Measurements from ENCODE around the gene FSTL3. TPM values are rescaled to one million over a fixed set of nuclear protein-coding genes. Genes with fewer than 3 reads are reported as not detected.
"Not testable (repeated sequence)": the region's sequence is repeated elsewhere in the genome, so short reads cannot be mapped to it uniquely, and the experiment has no call there.

Gene FSTL3
- total RNA-seq, 1 donor from 2014 or later, result 13.8 TPM

- TF ChIP-seq CTCF (IDR thresholded peaks at IDR 0.05; ENCODE audit: unreplicated experiment), result no peak
- Mint-ChIP-seq H3K9me3 (ENCODE audit: low read depth) (no peaks in the 10 kb centered on the region), H3K4me3 (ENCODE audit: low read depth) (no peak overlapping the region), H3K36me3 (ENCODE audit: insufficient read depth) (peaks cover 7% of the 10 kb centered on the region), H3K4me1 (ENCODE audit: low read depth) (no peaks in the 10 kb centered on the region), H3K27me3 (no peaks in the 10 kb centered on the region), H3K27ac (no peak overlapping the region)
- DNase-seq (ENCODE audit: low spot score, unreplicated experiment), result no peak
Observed at GRCh38 chr19:726993-727956, 51.1 kb downstream of the FSTL3 start.

- no peak for TF ChIP-seq CTCF (IDR thresholded peaks at IDR 0.05; ENCODE audit: unreplicated experiment)
- H3K36me3 Mint-ChIP-seq (ENCODE audit: insufficient read depth), result peaks cover 7% of the 10 kb centered on the region
- H3K27ac Mint-ChIP-seq, result no peak overlapping the region
- no peaks in the 10 kb centered on the region for H3K4me1 Mint-ChIP-seq (ENCODE audit: low read depth)
- no peaks in the 10 kb centered on the region for H3K27me3 Mint-ChIP-seq
- H3K4me3 Mint-ChIP-seq (ENCODE audit: low read depth), result no peak overlapping the region
- no peak for DNase-seq (ENCODE audit: low spot score, unreplicated experiment)
- H3K9me3 Mint-ChIP-seq (ENCODE audit: low read depth), result no peaks in the 10 kb centered on the region
Observed at GRCh38 chr19:728011-728410, 51.8 kb downstream of the FSTL3 start.

- H3K36me3 Mint-ChIP-seq (ENCODE audit: insufficient read depth), result peaks cover 14% of the 10 kb centered on the region
- DNase-seq (ENCODE audit: low spot score, unreplicated experiment); H3K4me1 Mint-ChIP-seq (ENCODE audit: low read depth); H3K27ac Mint-ChIP-seq; H3K27me3 Mint-ChIP-seq; H3K9me3 Mint-ChIP-seq (ENCODE audit: low read depth); H3K4me3 Mint-ChIP-seq (ENCODE audit: low read depth): not testable (repeated sequence)
Observed at GRCh38 chr19:729564-729963, 53.4 kb downstream of the FSTL3 start.

DNA sequence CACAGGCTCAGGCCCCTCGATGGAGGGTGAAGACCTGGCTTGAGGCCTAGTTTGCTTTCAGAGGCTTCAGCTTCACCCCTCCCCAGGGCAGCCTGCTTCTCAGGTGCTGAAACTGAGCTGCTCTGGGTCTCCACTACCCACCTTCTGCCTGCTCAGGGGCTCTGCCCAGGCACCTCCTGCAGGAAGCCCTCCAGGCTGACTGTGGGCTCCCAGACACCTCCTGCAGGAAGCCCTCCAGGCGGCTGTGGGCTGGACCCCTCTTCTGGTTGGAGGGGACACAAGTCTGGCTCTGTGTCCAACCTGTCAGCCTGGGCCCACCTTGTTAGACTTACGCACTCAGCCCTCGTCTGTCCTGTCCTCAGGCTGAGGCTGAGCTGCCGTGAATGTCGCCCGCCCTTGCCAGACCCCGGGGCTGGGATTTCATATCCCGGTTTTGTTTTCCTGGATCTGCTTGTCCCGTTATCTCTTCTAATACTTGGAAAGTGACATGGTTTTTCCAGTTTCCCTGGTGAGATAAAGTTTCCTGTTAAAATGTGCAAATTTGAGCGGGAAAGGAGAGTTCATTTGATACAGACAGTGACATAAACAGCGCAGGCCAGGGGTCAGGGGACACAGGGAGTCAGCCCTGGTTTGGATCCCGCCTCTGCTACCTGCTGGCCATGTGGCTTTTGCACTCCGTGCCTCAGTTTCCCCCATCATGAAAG is 53.9 kb downstream of the FSTL3 start:
- no peaks in the 10 kb centered on the region for H3K4me1 Mint-ChIP-seq (ENCODE audit: low read depth)
- no peaks in the 10 kb centered on the region for H3K9me3 Mint-ChIP-seq (ENCODE audit: low read depth)
- H3K36me3 Mint-ChIP-seq (ENCODE audit: insufficient read depth), result peaks cover 14% of the 10 kb centered on the region
- H3K4me3 Mint-ChIP-seq (ENCODE audit: low read depth), result no peak overlapping the region
- DNase-seq (ENCODE audit: low spot score, unreplicated experiment), result no peak
- H3K27ac Mint-ChIP-seq, result no peak overlapping the region
- no peaks in the 10 kb centered on the region for H3K27me3 Mint-ChIP-seq
- TF ChIP-seq CTCF (IDR thresholded peaks at IDR 0.05; ENCODE audit: unreplicated experiment), result no peak

DNA sequence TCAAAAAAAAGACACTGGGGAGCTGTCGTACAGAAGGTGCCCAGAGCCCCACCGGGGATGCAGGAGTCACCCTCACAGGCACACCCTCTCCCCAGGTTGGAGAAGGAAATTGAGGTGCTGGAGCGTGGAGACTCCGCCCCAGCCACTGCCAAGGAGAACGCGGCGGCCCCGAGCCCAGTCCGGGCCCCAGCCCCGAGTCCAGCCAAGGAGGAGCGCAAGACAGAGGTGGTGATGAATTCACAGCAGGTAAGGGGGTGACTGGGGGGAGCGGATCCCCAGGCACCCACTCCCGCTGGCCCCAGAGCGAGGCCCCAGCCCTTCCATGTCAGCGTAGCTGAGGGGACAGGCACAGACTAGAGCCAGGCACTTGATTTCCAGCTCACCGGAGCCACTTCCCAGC is 54.8 kb downstream of the FSTL3 start:
- Mint-ChIP-seq H3K9me3 (ENCODE audit: low read depth) (no peaks in the 10 kb centered on the region), H3K4me3 (ENCODE audit: low read depth) (no peak overlapping the region), H3K27ac (no peak overlapping the region), H3K27me3 (no peaks in the 10 kb centered on the region), H3K4me1 (ENCODE audit: low read depth) (no peaks in the 10 kb centered on the region), H3K36me3 (ENCODE audit: insufficient read depth) (peaks cover 14% of the 10 kb centered on the region)
- DNase-seq (ENCODE audit: low spot score, unreplicated experiment), result no peak
- no peak for TF ChIP-seq CTCF (IDR thresholded peaks at IDR 0.05; ENCODE audit: unreplicated experiment)
